HepG2 (cell line): Measurements from ENCODE around the gene RAET1E. TPM values are rescaled to one million over a fixed set of nuclear protein-coding genes. Genes with fewer than 3 reads are reported as not detected.

Source experiments
- ATAC-seq: fragments of 200-7000 bp; cut with Tn5 transposase; 3 replicates; pipeline ENCODE4 v1.9.1; 2020; ENCODE audit warnings: mild to moderate bottlenecking, moderate library complexity
- BruUV-seq: library from RNA; stranded (reverse); fragments of 400-500 nt; replicated peaks from 2 replicates; lab custom pipeline; 2021; lab: Mats Ljungman, UMichigan
- CTCF ChIA-PET: fragments of 300-600 bp; formaldehyde crosslinking; extraction: SDS; loops from one replicate; lab custom pipeline; 2021; ENCODE audit warnings: low total read pairs, inconsistent platforms, low intra/inter-chr PET ratio; lab: Yijun Ruan, JAX
- POLR2A ChIA-PET: fragments of 350-600 bp; sonication (Branson Sonifier 250); formaldehyde crosslinking; loops from one replicate; lab custom pipeline; 2020; ENCODE audit warnings: antibody characterized with exemption, inconsistent platforms; lab: Yijun Ruan, JAX
- DNase-seq: peaks from one replicate; pipeline ENCODE4 v3.0.0-alpha.2; 2015; ENCODE audit warnings: low spot score
- FAIRE-seq: peaks from 3 replicates; lab custom pipeline; 2011; peaks lifted over from hg19 to GRCh38; lab: Jason Lieb, UNC
- H2AFZ ChIP-seq: one replicate; pipeline ENCODE4 v1.6.1; 2011; ENCODE audit warnings: low read length, inconsistent platforms
- H3K27ac ChIP-seq: fragments of 300-600 bp; 3 replicates; pipeline ENCODE4 v1.8.0; 2011; ENCODE audit warnings: mixed run types, mild to moderate bottlenecking, mixed read lengths, low read length, inconsistent platforms; ENCODE audit not compliant: insufficient read depth; ENCODE audit errors: extremely low read length
- H3K27me3 ChIP-seq, 2 experiments: fragments of 200-600 bp in 1 of 2; 2 replicates in 1 of 2; 3 replicates in 1 of 2; pipeline versions ENCODE4 v1.6.0 to v1.8.0; 2011; ENCODE audit warnings: low read length in 2 of 2, mild to moderate bottlenecking in 2 of 2, moderate library complexity in 2 of 2, inconsistent platforms in 1 of 2; ENCODE audit not compliant: insufficient read depth in 2 of 2, control insufficient read depth in 1 of 2
- H3K36me3 ChIP-seq, 2 experiments: fragments of 200-600 bp in 1 of 2; replicated peaks in 1 of 2; 2 replicates in 1 of 2; 3 replicates in 1 of 2; pipeline versions ENCODE4 v1.5.1 to v1.8.0; 2011; ENCODE audit warnings: low read length in 2 of 2, inconsistent platforms in 1 of 2; ENCODE audit not compliant: insufficient read depth in 2 of 2, control insufficient read depth in 1 of 2
- H3K4me1 ChIP-seq: 2 replicates; pipeline ENCODE4 v1.5.1; 2012; ENCODE audit warnings: low read length, inconsistent platforms; ENCODE audit not compliant: insufficient read depth
- H3K4me2 ChIP-seq: 2 replicates; pipeline ENCODE4 v1.6.0; 2011; ENCODE audit warnings: low read depth, low read length, inconsistent platforms
- H3K4me3 ChIP-seq, 3 experiments: fragments of 200-600 bp in 1 of 3; sonication (generic), shearing (Covaris generic) in 1 of 3; replicated peaks in 1 of 3; 2 replicates each; pipeline ENCODE4 v1.5.1; 2011 to 2016; ENCODE audit warnings: low read length in 3 of 3, inconsistent platforms in 2 of 3, low read depth in 2 of 3, mild to moderate bottlenecking in 2 of 3, control low read depth in 1 of 3, mixed read lengths in 1 of 3; ENCODE audit not compliant: insufficient read depth in 1 of 3
- H3K79me2 ChIP-seq: one replicate; pipeline ENCODE4 v1.6.1; 2011; ENCODE audit warnings: low read length, inconsistent platforms; ENCODE audit not compliant: insufficient read depth
- H3K9ac ChIP-seq: 2 replicates; pipeline ENCODE4 v1.6.0; 2011; ENCODE audit warnings: mild to moderate bottlenecking, low read depth, low read length, inconsistent platforms; ENCODE audit not compliant: insufficient read depth
- H3K9me3 ChIP-seq: 2 replicates; pipeline ENCODE4 v1.5.1; 2012; ENCODE audit warnings: mild to moderate bottlenecking, low read length
- H4K20me1 ChIP-seq: 2 replicates; pipeline ENCODE4 v1.6.0; 2011; ENCODE audit warnings: inconsistent platforms, mild to moderate bottlenecking, low read length, moderate library complexity; ENCODE audit not compliant: insufficient read depth
- CHCHD3 ChIP-seq: sonication (generic); formaldehyde crosslinking; IDR thresholded peaks from 2 replicates; pipeline ENCODE4 v1.8.0; 2022; ENCODE audit warnings: mild to moderate bottlenecking, missing genetic modification reagents, moderate library complexity
- CREBL2 ChIP-seq: sonication (generic); formaldehyde crosslinking; IDR thresholded peaks from 2 replicates; pipeline ENCODE4 v1.8.1; 2023; ENCODE audit warnings: missing genetic modification reagents, mild to moderate bottlenecking, borderline replicate concordance
- KMT2A ChIP-seq: sonication (generic); formaldehyde crosslinking; IDR thresholded peaks from 2 replicates; pipeline ENCODE4 v1.4.0; 2020; ENCODE audit warnings: missing genetic modification reagents
- MTF1 ChIP-seq: sonication (generic); formaldehyde crosslinking; IDR thresholded peaks from 2 replicates; pipeline ENCODE4 v1.5.0; 2020; ENCODE audit warnings: missing genetic modification reagents
- THRA ChIP-seq: sonication (generic); formaldehyde crosslinking; IDR thresholded peaks from 2 replicates; pipeline ENCODE4 v1.4.0; 2020; ENCODE audit warnings: missing genetic modification reagents, borderline replicate concordance
- ZNF576 ChIP-seq: sonication (generic); formaldehyde crosslinking; IDR thresholded peaks from 2 replicates; pipeline ENCODE4 v1.4.0; 2020; ENCODE audit warnings: mild to moderate bottlenecking, missing genetic modification reagents
- ZNF580 ChIP-seq: IDR thresholded peaks from 2 replicates; pipeline ENCODE4 v1.6.1; 2016; ENCODE audit warnings: low read depth, borderline replicate concordance
- ZNF644 ChIP-seq: IDR thresholded peaks from 2 replicates; pipeline ENCODE4 v1.6.1; 2016; ENCODE audit warnings: low read depth
- WGBS: methylation state at CpG from one replicate; pipeline ENCODE4 v1.1.6; 2017; ENCODE audit warnings: low lambda C conversion rate; 5-methylcytosine and 5-hydroxymethylcytosine counted together
- in situ Hi-C: cut with HindIII; loops from 2 replicates; pipeline ENCODE4 v1.10.0; 2017; ENCODE audit warnings: low pct_unique_long_range_greater_than_20kb; ENCODE audit not compliant: extremely low pct_ligation_motif_present
- intact Hi-C: fragments of 100-400 bp; cut with micrococcal nuclease; formaldehyde crosslinking; loops from one replicate; pipeline ENCODE4 v1.10.0; 2022; ENCODE audit not compliant: unreplicated experiment
- polyA plus RNA-seq, 8 experiments: library from polyadenylated mRNA; depleted of rRNA in 3 of 8; stranded (reverse) in 7 of 8; unstranded in 1 of 8; fragments of >200 nt; fragmentation: Illumina TruSeq in 4 of 8; extraction: Trizol in 4 of 8; gene quantifications; 2 replicates each; pipeline versions ENCODE4 v1.2.1 to v1.2.3, GENCODE V29; 2011 to 2016; ENCODE audit warnings: low read depth in 4 of 8, missing spikeins in 1 of 8, mixed read lengths in 1 of 8; ENCODE audit not compliant: insufficient read depth in 1 of 8
- total RNA-seq, 5 experiments: library from RNA; depleted of rRNA; stranded (reverse); fragments of >200 nt; fragmentation: Illumina TruSeq; extraction: Trizol; gene quantifications; 2 replicates each; pipeline ENCODE4 v1.2.3, GENCODE V29; 2016; ENCODE audit warnings: low read depth in 1 of 5

The RAET1E gene
- total and polyA plus RNA-seq, 2 of the 13 experiments (the other 11 are each of a cell fraction or from before 2014, with no cell fraction given), result not detected

GRCh38 chr6:149896491-149896890 lies 1.4 kb downstream of the RAET1E start:
- Histone ChIP-seq H3K4me1 (peaks cover 36% of the 10 kb centered on the region), H3K4me2 (no peak overlapping the region; the same call in 1 of the 2 replicates), H3K27me3 (peaks cover 7 to 63% of the 10 kb centered on the region in 2 experiments), H3K79me2 (no peaks in the 10 kb centered on the region), H4K20me1 (no peaks in the 10 kb centered on the region), H3K9me3 (no peaks in the 10 kb centered on the region), H2AFZ (no peak overlapping the region), H3K9ac (no peak overlapping the region), H3K36me3 (no peaks in the 10 kb centered on the region), H3K4me3 (no peak overlapping the region), H3K27ac (no peak overlapping the region)
- ChIA-PET CTCF (no interaction called here), POLR2A (interaction anchor here (2.2 kb wide), 1 partner anchor 10 kb away, joined by 6 read pairs; no protein-coding TSS in a partner anchor)
- TF ChIP-seq CHCHD3 (no peak), THRA (CRISPR knock-in tag) (no peak), ZNF576 (CRISPR knock-in tag) (no peak), KMT2A (CRISPR knock-in tag) (no peak), MTF1 (CRISPR knock-in tag) (no peak)
- in situ Hi-C loops, result no loop called here
- no TSS peak for BruUV-seq
- FAIRE-seq (no peak), DNase-seq (no peak), ATAC-seq (no peak)
- 48% methylated on average over 3 of the region's 3 CpGs for WGBS
- intact Hi-C loops, result no loop called here

GRCh38 chr6:149895833-149896271 lies 2.1 kb downstream of the RAET1E start:
- peaks cover 36% of the 10 kb centered on the region for H3K4me1 ChIP-seq
- FAIRE-seq, result no peak
- no peak for ATAC-seq
- no peaks in the 10 kb centered on the region for H3K9me3 ChIP-seq
- H3K27ac ChIP-seq, result no peak overlapping the region
- H3K9ac ChIP-seq, result no peak overlapping the region
- intact Hi-C loops (no loop called here), in situ Hi-C loops (no loop called here)
- H3K4me3 ChIP-seq, result no peak overlapping the region
- no peaks in the 10 kb centered on the region for H4K20me1 ChIP-seq
- POLR2A ChIA-PET, result interaction anchor here (2.2 kb wide), 1 partner anchor 10 kb away, joined by 6 read pairs; no protein-coding TSS in a partner anchor
- BruUV-seq, result no TSS peak
- no peaks in the 10 kb centered on the region for H3K36me3 ChIP-seq
- CTCF ChIA-PET, result no interaction called here
- H2AFZ ChIP-seq, result no peak overlapping the region
- no peaks in the 10 kb centered on the region for H3K79me2 ChIP-seq
- TF ChIP-seq ZNF644 (CRISPR knock-in tag), result no peak
- TF ChIP-seq CREBL2, result no peak
- no peak for TF ChIP-seq ZNF580 (CRISPR knock-in tag)
- TF ChIP-seq, all 625 proteins: peak for 0
- 41% methylated on average over 5 of the region's 5 CpGs for WGBS
- Histone ChIP-seq H3K27me3 (peaks cover 7 to 56% of the 10 kb centered on the region in 2 experiments), H3K4me2 (no peak overlapping the region)
- no peak for DNase-seq
